Body of pancreas (tissue), 4 donors: ENCODE data around the gene SKAP1. TPM values are rescaled to one million over a fixed set of nuclear protein-coding genes. Genes with fewer than 3 reads are reported as not detected.

Experiments used
- ATAC-seq: fragments of 150-250 bp; one replicate; pipeline ENCODE4 v1.9.1; 2016
- DNase-seq, 4 donors: peaks; one replicate each; pipeline ENCODE4 v3.0.0-alpha.2; 2019
- H3K27ac ChIP-seq, 4 donors: fragments of 200-600 bp; sonication (generic); 1 replicate in 3 of 4; 2 replicates in 1 of 4; pipeline versions ENCODE4 v1.5.1 to v1.6.1; 2016 to 2019; ENCODE audit warnings: mild to moderate bottlenecking in 1 of 4, mixed read lengths in 1 of 4, moderate library complexity in 1 of 4
- H3K27me3 ChIP-seq, 2 donors: fragments of 200-600 bp; sonication (generic); one replicate each; pipeline ENCODE4 v1.6.0; 2016; ENCODE audit warnings: mild to moderate bottlenecking in 1 of 2
- H3K36me3 ChIP-seq, 2 donors: fragments of 200-600 bp; sonication (generic); replicated peaks in 1 of 2; 2 replicates each; pipeline ENCODE4 v1.5.1; 2016; ENCODE audit warnings: low read depth in 2 of 2; ENCODE audit not compliant: insufficient read depth in 1 of 2
- H3K4me1 ChIP-seq: fragments of 200-600 bp; sonication (generic); one replicate; pipeline ENCODE4 v1.6.0; 2016
- H3K4me3 ChIP-seq, 2 donors: fragments of 200-600 bp; sonication (generic); 1 replicate in 1 of 2; 2 replicates in 1 of 2; pipeline ENCODE4 v1.5.1; 2016 to 2019
- H3K9me3 ChIP-seq, 3 donors: fragments of 200-600 bp; sonication (generic); 1 replicate in 2 of 3; 2 replicates in 1 of 3; pipeline ENCODE4 v1.5.1; 2016
- CTCF ChIP-seq, 7 experiments: fragments of 450-650 bp in 4 of 7; fragments of 200-600 bp in 3 of 7; sonication (generic) in 3 of 7; IDR thresholded peaks; one replicate each; pipeline ENCODE4 v1.5.1; 2016 to 2019; ENCODE audit warnings: antibody characterized with exemption in 7 of 7
- POLR2A ChIP-seq, 3 donors: fragments of 450-650 bp; IDR thresholded peaks; one replicate each; pipeline ENCODE4 v1.6.1; 2016; ENCODE audit warnings: antibody characterized with exemption in 3 of 3, mild to moderate bottlenecking in 2 of 3
- WGBS, 2 donors: methylation state at CpG; one replicate each; pipeline ENCODE4 v1.1.5; 2017; 5-methylcytosine and 5-hydroxymethylcytosine counted together
- intact Hi-C: fragments of 100-400 bp; cut with DNase I; formaldehyde crosslinking; loops from one replicate; pipeline ENCODE4 v1.15.1; 2023
- total RNA-seq, 2 donors: library from RNA; depleted of rRNA; stranded (reverse); fragments of >200 nt; gene quantifications; one replicate each; pipeline ENCODE4 v1.1.0, GENCODE V29; 2016

The SKAP1 gene
- total RNA-seq, 2 donors from 2014 or later: 0.78 to 4.0 TPM

- H3K27ac ChIP-seq: no peak overlapping the region
- no peaks in the 10 kb centered on the region for H3K36me3 ChIP-seq
- no peak overlapping the region for H3K4me3 ChIP-seq
- TF ChIP-seq POLR2A (IDR thresholded peaks at IDR 0.05) (no peak), CTCF (IDR thresholded peaks at IDR 0.05) (no peak)
- H3K4me1 ChIP-seq: no peaks in the 10 kb centered on the region
- intact Hi-C loops: no loop called here
- H3K9me3 ChIP-seq: no peaks in the 10 kb centered on the region
- ATAC-seq (no peak), DNase-seq (no peak)
- H3K27me3 ChIP-seq: no peaks in the 10 kb centered on the region
Observed at GRCh38 chr17:48393283-48393682, 36.7 kb downstream of the SKAP1 start.

- TF ChIP-seq CTCF (IDR thresholded peaks at IDR 0.05): no peak
- TF ChIP-seq POLR2A (IDR thresholded peaks at IDR 0.05): no peak
- ATAC-seq (no peak), DNase-seq (no peak)
- intact Hi-C loops: no loop called here
- 59 to 68% methylated on average over 4 of the region's 4 CpGs for WGBS, 2 donors
- Histone ChIP-seq H3K4me3 (no peak overlapping the region), H3K4me1 (no peaks in the 10 kb centered on the region), H3K27ac (no peak overlapping the region), H3K27me3 (no peaks in the 10 kb centered on the region), H3K36me3 (no peaks in the 10 kb centered on the region), H3K9me3 (no peaks in the 10 kb centered on the region)
Observed at GRCh38 chr17:48392857-48393256, 37.2 kb downstream of the SKAP1 start.

GRCh38 chr17:48391444-48391843 lies 38.6 kb downstream of the SKAP1 start:
- H3K4me1 ChIP-seq: no peaks in the 10 kb centered on the region
- no peak for ATAC-seq
- no peaks in the 10 kb centered on the region for H3K9me3 ChIP-seq
- no peak overlapping the region for H3K27ac ChIP-seq
- no peak for DNase-seq
- 73 to 75% methylated on average over 1 of the region's 1 CpG for WGBS, 2 donors
- no peak overlapping the region for H3K4me3 ChIP-seq
- intact Hi-C loops: no loop called here
- no peaks in the 10 kb centered on the region for H3K27me3 ChIP-seq
- H3K36me3 ChIP-seq: no peaks in the 10 kb centered on the region
- TF ChIP-seq POLR2A (IDR thresholded peaks at IDR 0.05): no peak
- TF ChIP-seq CTCF (IDR thresholded peaks at IDR 0.05): no peak

- ATAC-seq: no peak
- no peaks in the 10 kb centered on the region for H3K27me3 ChIP-seq
- H3K4me1 ChIP-seq: no peaks in the 10 kb centered on the region
- H3K36me3 ChIP-seq: no peaks in the 10 kb centered on the region
- TF ChIP-seq POLR2A (IDR thresholded peaks at IDR 0.05) (no peak), CTCF (IDR thresholded peaks at IDR 0.05) (no peak)
- DNase-seq: no peak
- no peak overlapping the region for H3K4me3 ChIP-seq
- no peak overlapping the region for H3K27ac ChIP-seq
- intact Hi-C loops: no loop called here
- no peaks in the 10 kb centered on the region for H3K9me3 ChIP-seq
Observed at GRCh38 chr17:48389903-48390302, 40.1 kb downstream of the SKAP1 start.

GRCh38 chr17:48388955-48389743 lies 40.9 kb downstream of the SKAP1 start:
- intact Hi-C loops: no loop called here
- WGBS, 2 donors: 76 to 85% methylated on average over 5 of the region's 5 CpGs

More at GRCh38 chr17:48388955-48389743, 40.9 kb downstream of the SKAP1 start:
- Histone ChIP-seq H3K4me1 (no peaks in the 10 kb centered on the region), H3K4me3 (no peak overlapping the region), H3K9me3 (no peaks in the 10 kb centered on the region), H3K27ac (no peak overlapping the region), H3K36me3 (no peaks in the 10 kb centered on the region), H3K27me3 (no peaks in the 10 kb centered on the region)
- DNase-seq (no peak), ATAC-seq (no peak)
- TF ChIP-seq POLR2A (IDR thresholded peaks at IDR 0.05) (no peak), CTCF (IDR thresholded peaks at IDR 0.05) (no peak)
